HTERT RPE-1 (cell line): ENCODE results near the gene COMMD3.
"Not testable (repeated sequence)": the region's sequence is repeated elsewhere in the genome, so short reads cannot be mapped to it uniquely, and the experiment has no call there.

Experiments used
- in situ Hi-C: fragments of 300-500 bp; cut with MboI; formaldehyde crosslinking; loops from 4 replicates; pipeline ENCODE4 v1.14.3; 2020; ENCODE audit warnings: low sequenced_read_pairs

Gene COMMD3

GRCh38 chr10:22316286-22317075, at the start of gene COMMD3:
Gene COMMD3 (plus strand): TSS chr10:22316388. CDS start chr10:22316418, 30 bp downstream.
- in situ Hi-C loops, result no loop called here

- in situ Hi-C loops, result no loop called here
Measured at GRCh38 chr10:22268503-22268902, 47.7 kb upstream of the COMMD3 start.

GRCh38 chr10:22271786-22272185, 44.4 kb upstream of the COMMD3 start:
- in situ Hi-C loops, result no loop called here

GRCh38 chr10:22278441-22278782, 37.8 kb upstream of the COMMD3 start:
- in situ Hi-C loops, result no loop called here

GRCh38 chr10:22280078-22280477, 36.1 kb upstream of the COMMD3 start:
- in situ Hi-C loops, result no loop called here

GRCh38 chr10:22285130-22285529, 31.1 kb upstream of the COMMD3 start:
- in situ Hi-C loops, result no loop called here

GRCh38 chr10:22293747-22294404, 22.3 kb upstream of the COMMD3 start:
- in situ Hi-C loops, result no loop called here

- in situ Hi-C loops, result no loop called here
Measured at GRCh38 chr10:22294694-22295093, 21.5 kb upstream of the COMMD3 start.

GRCh38 chr10:22301193-22301592, 15.0 kb upstream of the COMMD3 start:
- in situ Hi-C loops, result no loop called here

- in situ Hi-C loops, result no loop called here
Measured at GRCh38 chr10:22303461-22303860, 12.7 kb upstream of the COMMD3 start.

GRCh38 chr10:22305721-22306120, 10.5 kb upstream of the COMMD3 start:
- in situ Hi-C loops, result no loop called here

GRCh38 chr10:22308390-22308789, 7.8 kb upstream of the COMMD3 start:
- in situ Hi-C loops, result no loop called here

- in situ Hi-C loops, result no loop called here
Measured at GRCh38 chr10:22309180-22310000, 6.8 kb upstream of the COMMD3 start.

- in situ Hi-C loops, result not testable (repeated sequence)
Measured at GRCh38 chr10:22310012-22310411, 6.2 kb upstream of the COMMD3 start.

GRCh38 chr10:22310928-22311327, 5.3 kb upstream of the COMMD3 start:
- in situ Hi-C loops, result no loop called here

- in situ Hi-C loops, result no loop called here
Measured at GRCh38 chr10:22314852-22315251, 1.3 kb upstream of the COMMD3 start.

GRCh38 chr10:22315455-22316285, 518 bp upstream of the COMMD3 start:
- in situ Hi-C loops, result no loop called here

GRCh38 chr10:22317076-22317370, 835 bp downstream of the COMMD3 start:
- in situ Hi-C loops, result no loop called here

GRCh38 chr10:22317771-22318565, 1.8 kb downstream of the COMMD3 start:
- in situ Hi-C loops, result no loop called here

GRCh38 chr10:22318772-22319171, 2.6 kb downstream of the COMMD3 start:
- in situ Hi-C loops, result no loop called here
